Activated T-cell treated with anti-CD3 and anti-CD28 coated beads, Interleukin-2, amount 50 U/mL, for 72 hours (primary cell): ENCODE results near the gene RASAL2. TPM values are rescaled to one million over a fixed set of nuclear protein-coding genes. Genes with fewer than 3 reads are reported as not detected.

ENCODE experiments used
- total RNA-seq, 2 donors: library from RNA; stranded (reverse); gene quantifications; one replicate each; pipeline ENCODE4 v1.2.3, GENCODE V29; 2022

The RASAL2 gene
- total RNA-seq, 2 donors from 2014 or later: 0.02 to 0.05 TPM

Other genes with a start within 250 kb of the RASAL2 start
- not detected for gene SEC16B, start 124.0 kb upstream of the RASAL2 start, total RNA-seq